ENCODE data around the gene SRPK2.
"Not testable (repeated sequence)": the region's sequence is repeated elsewhere in the genome, so short reads cannot be mapped to it uniquely, and the experiment has no call there.

DNA sequence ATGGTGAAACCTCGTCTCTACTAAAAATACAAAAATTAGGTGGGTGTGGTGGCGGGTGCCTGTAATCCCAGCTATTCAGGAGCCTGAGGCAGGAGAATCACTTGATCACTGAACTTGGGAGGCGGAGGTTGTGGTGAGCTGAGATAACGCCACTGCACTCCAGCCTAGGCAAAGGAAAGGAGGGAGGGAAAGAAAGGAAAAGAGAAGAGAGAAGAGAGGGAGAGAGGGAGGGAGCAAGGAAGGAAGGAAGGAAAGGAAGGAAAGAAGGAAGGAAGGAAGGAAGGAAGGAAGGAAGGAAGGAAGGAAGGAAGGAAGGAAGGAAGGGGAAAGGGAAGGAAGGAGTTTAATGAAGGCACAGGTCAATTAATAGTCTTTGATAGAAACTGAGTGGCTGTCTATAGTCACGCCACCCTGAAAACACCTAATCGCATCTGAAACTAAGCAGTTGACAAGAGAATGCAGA lies 155.9 kb downstream of the SRPK2 start:
- not testable (repeated sequence) for TF ChIP-seq CTCF, EP300, POLR2A (IDR thresholded peaks at IDR 0.05)
